A204.1 (cell line): ENCODE measurements around the gene NRF1.
"Not testable (repeated sequence)": the region's sequence is repeated elsewhere in the genome, so short reads cannot be mapped to it uniquely, and the experiment has no call there.

Experiments
- FAIRE-seq: peaks from 2 replicates; lab custom pipeline; 2012; peaks lifted over from hg19 to GRCh38; lab: Jason Lieb, UNC

NRF1 gene

GRCh38 chr7:129649128-129649690 lies 37.7 kb downstream of the NRF1 start:
- no peak for FAIRE-seq

GRCh38 chr7:129650056-129650758 lies 38.7 kb downstream of the NRF1 start:
- FAIRE-seq, result no peak

GRCh38 chr7:129652914-129653313 lies 41.4 kb downstream of the NRF1 start:
- FAIRE-seq, result no peak

- no peak for FAIRE-seq
These were observed 44.3 kb downstream of the NRF1 start for GRCh38 chr7:129655811-129656210.

- FAIRE-seq, result no peak
These were observed 45.8 kb downstream of the NRF1 start for GRCh38 chr7:129657363-129657762.

GRCh38 chr7:129659907-129660306 lies 48.4 kb downstream of the NRF1 start:
- not testable (repeated sequence) for FAIRE-seq

- no peak for FAIRE-seq
These were observed 50.2 kb downstream of the NRF1 start for GRCh38 chr7:129661645-129662182.

- not testable (repeated sequence) for FAIRE-seq
These were observed 51.7 kb downstream of the NRF1 start for GRCh38 chr7:129663240-129663639.

GRCh38 chr7:129664029-129665012 lies 52.8 kb downstream of the NRF1 start:
- FAIRE-seq, result peak; percentile 99

GRCh38 chr7:129665013-129665401 lies 53.5 kb downstream of the NRF1 start:
- FAIRE-seq, result no peak

- FAIRE-seq, result no peak
These were observed 55.6 kb downstream of the NRF1 start for GRCh38 chr7:129667116-129667515.

GRCh38 chr7:129667551-129667950 lies 56.0 kb downstream of the NRF1 start:
- FAIRE-seq, result peak; percentile 93

- FAIRE-seq, result no peak
These were observed 58.4 kb downstream of the NRF1 start for GRCh38 chr7:129669901-129670300.

- no peak for FAIRE-seq
These were observed 59.1 kb downstream of the NRF1 start for GRCh38 chr7:129670656-129671055.

GRCh38 chr7:129671266-129671665 lies 59.7 kb downstream of the NRF1 start:
- no peak for FAIRE-seq

- not testable (repeated sequence) for FAIRE-seq
These were observed 63.0 kb downstream of the NRF1 start for GRCh38 chr7:129674475-129674874.

GRCh38 chr7:129675521-129675920 lies 64.0 kb downstream of the NRF1 start:
- FAIRE-seq, result no peak

GRCh38 chr7:129676017-129676897 lies 64.7 kb downstream of the NRF1 start:
- peak; percentile 32 for FAIRE-seq

- FAIRE-seq, result no peak
These were observed 66.3 kb downstream of the NRF1 start for GRCh38 chr7:129677796-129678195.

GRCh38 chr7:129678606-129679005 lies 67.1 kb downstream of the NRF1 start:
- FAIRE-seq, result no peak

- FAIRE-seq, result no peak
These were observed 68.9 kb downstream of the NRF1 start for GRCh38 chr7:129680400-129680799.

- no peak for FAIRE-seq
These were observed 73.3 kb downstream of the NRF1 start for GRCh38 chr7:129684777-129685176.
